ENCODE measurements around the gene GRK7.

GRK7 gene

DNA sequence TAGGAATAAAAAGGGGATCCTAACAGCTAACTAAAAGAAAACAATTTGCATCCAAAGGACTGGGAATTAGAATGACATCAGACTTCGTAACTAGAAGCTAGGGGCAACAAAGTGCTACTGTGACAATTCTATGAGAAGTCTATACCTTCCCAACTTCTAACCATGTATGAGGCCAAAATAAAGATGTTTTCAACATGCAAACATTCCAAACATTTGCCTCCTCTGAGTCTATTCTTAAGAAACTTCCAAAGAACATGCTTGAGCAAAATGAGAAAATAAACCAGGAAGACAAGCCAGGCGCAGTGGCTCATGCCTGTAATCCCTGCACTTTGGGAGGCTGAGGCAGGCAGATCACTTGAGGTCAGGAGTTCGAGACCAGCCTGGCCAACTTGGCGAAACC, 38.2 kb upstream of the GRK7 start:
- H3K4me3 ChIP-seq (ENCODE audit: low read depth, low read length) = no peak overlapping the region
- DNase-seq (ENCODE audit: low read depth) = no peak
- TF ChIP-seq CTCF (IDR thresholded peaks at IDR 0.05; ENCODE audit: control insufficient read depth, extremely low read depth, insufficient read depth) = no peak

- H3K4me3 ChIP-seq (ENCODE audit: low read depth, low read length) = no peak overlapping the region
- no peak for TF ChIP-seq CTCF (IDR thresholded peaks at IDR 0.05; ENCODE audit: control insufficient read depth, extremely low read depth, insufficient read depth)
- DNase-seq (ENCODE audit: low read depth) = no peak
Observed at GRCh38 chr3:141726483-141726882, 36.7 kb upstream of the GRK7 start.

GRCh38 chr3:141728355-141728892, 34.8 kb upstream of the GRK7 start:
- DNase-seq (ENCODE audit: low read depth) = no peak
- no peak for TF ChIP-seq CTCF (IDR thresholded peaks at IDR 0.05; ENCODE audit: control insufficient read depth, extremely low read depth, insufficient read depth)
- H3K4me3 ChIP-seq (ENCODE audit: low read depth, low read length) = no peak overlapping the region

DNA sequence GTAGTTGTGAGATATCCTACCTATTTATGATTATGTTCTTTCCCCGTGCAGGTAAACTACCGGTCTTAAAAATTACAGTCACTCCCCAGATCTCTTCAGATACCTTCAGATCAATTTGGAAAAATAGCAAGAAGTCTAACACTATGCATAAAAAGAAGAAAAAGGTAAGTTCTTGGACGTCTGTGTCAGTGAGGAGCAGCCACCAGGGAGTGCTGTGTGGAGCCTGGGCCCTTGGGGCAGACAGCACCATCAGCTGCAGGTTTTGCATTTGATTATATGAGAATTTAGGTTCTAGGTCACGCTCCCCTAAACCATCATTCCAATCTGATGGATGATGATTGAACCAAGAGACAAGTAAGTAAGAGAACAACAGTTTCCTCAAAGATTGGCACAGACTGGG, 34.0 kb upstream of the GRK7 start:
- no peak overlapping the region for H3K4me3 ChIP-seq (ENCODE audit: low read depth, low read length)
- TF ChIP-seq CTCF (IDR thresholded peaks at IDR 0.05; ENCODE audit: control insufficient read depth, extremely low read depth, insufficient read depth) = 0 out of 2 replicates have a peak, but pooled peaks have one; percentile 2
- DNase-seq (ENCODE audit: low read depth) = no peak

GRCh38 chr3:141735176-141735575, 28.0 kb upstream of the GRK7 start:
- no peak for DNase-seq (ENCODE audit: low read depth)
- H3K4me3 ChIP-seq (ENCODE audit: low read depth, low read length) = no peak overlapping the region
- TF ChIP-seq CTCF (IDR thresholded peaks at IDR 0.05; ENCODE audit: control insufficient read depth, extremely low read depth, insufficient read depth) = no peak

DNA sequence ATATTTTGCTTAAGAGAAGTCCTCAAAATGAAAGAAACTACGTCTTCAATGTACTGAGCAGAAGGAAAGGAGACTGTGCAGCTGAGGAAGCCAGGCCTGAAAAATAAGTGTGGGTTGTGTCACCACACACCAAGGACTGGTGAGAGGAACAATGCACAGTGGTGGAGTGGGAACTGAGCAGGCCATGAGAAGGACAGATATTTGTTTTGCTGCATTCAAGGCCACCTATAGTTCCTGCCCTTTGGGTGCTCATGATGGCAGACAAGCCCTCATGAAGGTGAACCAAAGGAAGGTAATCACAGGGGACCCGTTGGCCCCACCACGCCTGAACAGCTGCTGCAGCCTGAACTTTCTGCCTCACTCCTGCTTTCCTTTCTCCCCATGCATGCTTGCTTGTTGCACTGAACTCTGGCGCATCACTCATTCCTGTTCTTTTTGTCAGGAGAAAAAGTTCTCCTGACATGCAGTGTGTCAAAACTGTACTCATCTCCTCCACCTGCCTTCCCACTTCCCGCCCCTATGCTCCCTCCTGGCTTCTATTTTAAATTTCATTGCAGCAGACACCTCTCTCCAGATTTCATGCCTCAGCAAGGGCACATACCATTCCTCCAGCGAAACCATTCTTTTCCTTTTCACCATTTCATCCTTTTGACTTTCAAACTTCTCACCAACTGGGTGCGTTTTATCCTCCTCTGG, 27.3 kb upstream of the GRK7 start:
- TF ChIP-seq CTCF (IDR thresholded peaks at IDR 0.05; ENCODE audit: control insufficient read depth, extremely low read depth, insufficient read depth) = no peak
- H3K4me3 ChIP-seq (ENCODE audit: low read depth, low read length) = no peak overlapping the region
- no peak for DNase-seq (ENCODE audit: low read depth)

DNA sequence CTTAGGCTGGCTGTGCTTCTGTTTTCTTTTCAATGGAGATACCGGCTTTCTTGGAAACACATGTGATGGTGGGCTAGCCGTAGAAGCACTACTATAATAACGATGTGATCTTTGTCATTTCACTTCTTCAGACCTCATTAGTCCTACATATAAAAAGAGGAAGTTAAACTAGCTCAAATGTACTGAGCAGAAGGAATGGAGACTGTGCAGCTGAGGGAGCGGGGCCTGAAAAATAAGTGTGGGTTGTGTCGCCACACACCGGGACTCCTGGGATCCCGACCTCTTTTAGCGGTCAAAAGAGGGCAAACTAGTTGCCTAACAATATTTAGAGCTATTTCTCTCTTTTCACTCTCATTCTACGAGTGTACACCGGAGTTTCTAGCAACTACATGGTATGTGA, 26.1 kb upstream of the GRK7 start:
- no peak overlapping the region for H3K4me3 ChIP-seq (ENCODE audit: low read depth, low read length)
- TF ChIP-seq CTCF (IDR thresholded peaks at IDR 0.05; ENCODE audit: control insufficient read depth, extremely low read depth, insufficient read depth) = no peak
- DNase-seq (ENCODE audit: low read depth) = no peak

Measured in LNCaP clone FGC (cell line).